Measurements from ENCODE around the gene TIMM13. TPM values are rescaled to one million over a fixed set of nuclear protein-coding genes. Genes with fewer than 3 reads are reported as not detected.

The TIMM13 gene
- total and polyA plus RNA-seq, 2 donors (not counting 3 experiments of a cell fraction or from before 2014, with no cell fraction given), result 154 to 160 TPM

DNA sequence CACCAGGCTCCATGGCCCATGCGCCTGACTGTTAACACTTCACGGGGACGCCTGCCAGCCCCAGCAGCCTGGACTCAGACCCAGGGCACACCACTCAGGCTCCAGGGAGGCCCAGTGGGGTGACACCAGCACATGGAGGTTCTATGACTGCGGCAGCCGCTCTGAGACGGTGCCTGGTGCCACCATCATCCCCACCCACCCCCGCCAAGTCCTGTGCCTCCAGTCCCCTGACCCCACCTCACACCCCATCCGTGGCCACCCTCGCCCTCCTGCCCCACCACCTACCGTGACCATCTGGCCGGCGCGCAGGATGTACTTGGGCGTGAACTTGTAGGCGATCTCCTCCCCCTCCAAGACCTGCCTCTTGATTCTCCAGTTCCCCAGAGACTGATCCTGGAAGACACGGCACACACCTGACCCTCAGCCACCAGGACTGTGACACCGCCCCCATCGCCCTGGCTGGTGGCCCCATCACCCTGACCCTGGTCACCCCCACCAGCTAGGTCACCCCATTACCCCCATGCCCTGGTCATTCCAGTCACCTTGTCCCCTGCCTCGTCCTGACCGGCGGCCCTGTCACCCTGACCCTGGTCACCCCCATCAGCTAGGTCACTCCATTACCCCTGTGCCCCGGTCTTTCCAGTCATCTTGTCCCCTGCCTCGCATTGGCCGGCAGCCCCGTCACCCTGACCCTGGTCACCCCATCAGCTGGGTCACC lies 4.9 kb upstream of the TIMM13 start:
- Histone ChIP-seq H3K36me3 (ENCODE audit: control insufficient read depth in 2 of 2, extremely low read depth in 1 of 2, insufficient read depth in 2 of 2, low read length in 2 of 2) (peaks cover 0 to 32% of the 10 kb centered on the region in 2 experiments), H3K9me1 (replicated peaks; ENCODE audit: control insufficient read depth, extremely low read depth, insufficient read depth, low read length) (no peaks in the 10 kb centered on the region), H4K20me1 (replicated peaks; ENCODE audit: control insufficient read depth, extremely low read depth, insufficient read depth, low read length) (no peaks in the 10 kb centered on the region), H3K4me1 (ENCODE audit: control insufficient read depth, extremely low read depth, insufficient read depth, low read length) (peaks cover 7% of the 10 kb centered on the region), H3K9ac (replicated peaks; ENCODE audit: extremely low read depth, insufficient read depth, low read length) (no peak overlapping the region), H3K27me3 (ENCODE audit: control insufficient read depth in 2 of 2, insufficient read depth in 2 of 2, low read length in 2 of 2) (no peaks in the 10 kb centered on the region), H3K27ac (ENCODE audit: insufficient read depth, low read depth, low read length) (no peak overlapping the region), H3K9me3 (replicated peaks; ENCODE audit: control insufficient read depth, insufficient read depth, low read length) (no peaks in the 10 kb centered on the region), H3K4me2 (ENCODE audit: insufficient read depth, low read length) (no peak overlapping the region), H2AFZ (ENCODE audit: low read depth, low read length) (no peak overlapping the region), H3K79me2 (ENCODE audit: control insufficient read depth, insufficient read depth, low read length) (peaks cover 2% of the 10 kb centered on the region), H3K4me3 (replicated peaks in 1 of 3; ENCODE audit: insufficient read depth in 1 of 3, low read depth in 1 of 3, low read length in 3 of 3) (no peak overlapping the region)
- ChIA-PET CTCF (no interaction called here), POLR2A (no interaction called here)
- no TSS peak for BruUV-seq (replicated peaks)
- DNase-seq (ENCODE audit: low read depth, low spot score) (no peak), FAIRE-seq (no peak)
- TF ChIP-seq POLR2A (IDR thresholded peaks at IDR 0.05; ENCODE audit: low read depth, low read length) (no peak), EZH2 (IDR thresholded peaks at IDR 0.05; ENCODE audit: borderline replicate concordance, low read depth, low read length, severe bottlenecking) (no peak), CTCF (IDR thresholded peaks at IDR 0.05; ENCODE audit: extremely low read depth in 1 of 2, insufficient read depth in 1 of 2, low read depth in 1 of 2, low read length in 2 of 2) (no peak), FOS (IDR thresholded peaks at IDR 0.05; ENCODE audit: borderline replicate concordance, insufficient read depth, low read length) (no peak), JUN (IDR thresholded peaks at IDR 0.05; ENCODE audit: borderline replicate concordance, insufficient read depth, insufficient read length, low read depth) (no peak)
- TF ChIP-seq, protein P1, sequence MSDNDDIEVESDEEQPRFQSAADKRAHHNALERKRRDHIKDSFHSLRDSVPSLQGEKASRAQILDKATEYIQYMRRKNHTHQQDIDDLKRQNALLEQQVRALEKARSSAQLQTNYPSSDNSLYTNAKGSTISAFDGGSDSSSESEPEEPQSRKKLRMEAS (IDR thresholded peaks at IDR 0.05; ENCODE audit: insufficient read depth, insufficient read length), result no peak
- intact Hi-C loops (cut with micrococcal nuclease), result no loop called here
- dilution Hi-C loops (cut with MboI; ENCODE audit: extremely low pct_ligation_motif_present, low sequenced_read_pairs), result no loop called here

All from endothelial cell of umbilical vein (primary cell).